ENCODE measurements around the gene TBC1D16.
"Not testable (repeated sequence)": the region's sequence is repeated elsewhere in the genome, so short reads cannot be mapped to it uniquely, and the experiment has no call there.

TBC1D16 gene

DNA sequence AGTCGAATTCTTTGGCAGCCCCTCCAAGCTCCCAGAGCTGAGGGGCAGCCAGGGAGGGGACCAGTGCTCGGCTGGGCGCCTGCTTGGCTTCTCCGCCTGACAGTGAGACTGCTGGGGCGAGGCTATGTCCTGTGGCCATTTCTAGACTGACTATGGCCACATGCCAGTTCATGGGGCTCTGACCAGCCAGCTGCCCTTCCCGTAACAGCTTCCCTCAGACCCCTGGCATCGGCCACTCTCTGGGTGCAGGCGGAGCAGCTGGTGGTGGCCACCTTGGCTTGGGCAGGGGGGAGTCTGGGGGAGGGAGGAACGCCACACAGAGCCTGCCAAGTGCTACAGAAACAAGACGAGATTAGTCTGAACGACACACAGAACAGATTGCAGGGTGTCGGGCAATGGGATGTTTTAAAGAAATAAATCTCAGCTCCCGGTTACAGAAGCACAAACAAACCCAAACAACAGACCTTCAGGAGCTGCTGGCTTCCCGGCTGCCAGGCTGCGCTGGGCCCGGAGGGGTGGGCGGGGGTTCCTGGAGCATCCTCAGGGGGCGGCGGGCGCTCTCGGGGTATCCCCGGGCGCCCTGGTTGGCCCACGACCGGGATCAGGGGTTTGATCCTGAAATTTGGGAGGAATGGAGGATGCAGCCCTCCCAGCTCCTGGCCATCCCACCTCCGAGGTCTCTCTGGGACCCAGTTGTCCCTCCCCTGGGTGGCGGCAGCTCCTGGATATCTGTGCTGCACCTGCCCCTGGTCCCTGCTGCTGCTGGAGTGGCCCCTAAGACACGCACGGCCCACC, 34.5 kb downstream of the TBC1D16 start:
- H3K4me3 ChIP-seq (ENCODE audit: low read depth, low read length) = no peak overlapping the region
- TF ChIP-seq, protein P1, sequence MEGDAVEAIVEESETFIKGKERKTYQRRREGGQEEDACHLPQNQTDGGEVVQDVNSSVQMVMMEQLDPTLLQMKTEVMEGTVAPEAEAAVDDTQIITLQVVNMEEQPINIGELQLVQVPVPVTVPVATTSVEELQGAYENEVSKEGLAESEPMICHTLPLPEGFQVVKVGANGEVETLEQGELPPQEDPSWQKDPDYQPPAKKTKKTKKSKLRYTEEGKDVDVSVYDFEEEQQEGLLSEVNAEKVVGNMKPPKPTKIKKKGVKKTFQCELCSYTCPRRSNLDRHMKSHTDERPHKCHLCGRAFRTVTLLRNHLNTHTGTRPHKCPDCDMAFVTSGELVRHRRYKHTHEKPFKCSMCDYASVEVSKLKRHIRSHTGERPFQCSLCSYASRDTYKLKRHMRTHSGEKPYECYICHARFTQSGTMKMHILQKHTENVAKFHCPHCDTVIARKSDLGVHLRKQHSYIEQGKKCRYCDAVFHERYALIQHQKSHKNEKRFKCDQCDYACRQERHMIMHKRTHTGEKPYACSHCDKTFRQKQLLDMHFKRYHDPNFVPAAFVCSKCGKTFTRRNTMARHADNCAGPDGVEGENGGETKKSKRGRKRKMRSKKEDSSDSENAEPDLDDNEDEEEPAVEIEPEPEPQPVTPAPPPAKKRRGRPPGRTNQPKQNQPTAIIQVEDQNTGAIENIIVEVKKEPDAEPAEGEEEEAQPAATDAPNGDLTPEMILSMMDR (IDR thresholded peaks at IDR 0.05; ENCODE audit: low read depth, low read length) = no peak

DNA sequence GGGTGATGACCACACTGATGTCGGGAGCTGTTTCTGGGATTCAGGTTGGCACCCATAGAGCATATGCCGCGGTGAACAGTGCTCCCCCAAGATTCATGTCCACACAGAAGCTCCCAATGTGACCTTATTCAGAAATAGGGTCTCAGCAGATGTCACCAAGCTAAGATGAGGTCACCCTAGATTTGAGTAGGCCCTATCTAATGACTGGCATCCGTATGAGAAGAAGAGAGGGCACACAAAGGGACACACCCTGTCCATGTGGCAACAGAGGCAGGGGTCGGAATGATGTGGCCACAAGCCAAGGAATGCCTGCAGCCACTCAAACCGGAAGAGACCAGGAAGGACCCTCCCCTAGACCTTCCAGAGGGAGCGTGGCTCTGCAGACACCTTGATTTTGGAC, 35.5 kb downstream of the TBC1D16 start:
- H3K4me3 ChIP-seq (ENCODE audit: low read depth, low read length) = no peak overlapping the region
- TF ChIP-seq, protein P1 (IDR thresholded peaks at IDR 0.05; ENCODE audit: low read depth, low read length) = no peak

DNA sequence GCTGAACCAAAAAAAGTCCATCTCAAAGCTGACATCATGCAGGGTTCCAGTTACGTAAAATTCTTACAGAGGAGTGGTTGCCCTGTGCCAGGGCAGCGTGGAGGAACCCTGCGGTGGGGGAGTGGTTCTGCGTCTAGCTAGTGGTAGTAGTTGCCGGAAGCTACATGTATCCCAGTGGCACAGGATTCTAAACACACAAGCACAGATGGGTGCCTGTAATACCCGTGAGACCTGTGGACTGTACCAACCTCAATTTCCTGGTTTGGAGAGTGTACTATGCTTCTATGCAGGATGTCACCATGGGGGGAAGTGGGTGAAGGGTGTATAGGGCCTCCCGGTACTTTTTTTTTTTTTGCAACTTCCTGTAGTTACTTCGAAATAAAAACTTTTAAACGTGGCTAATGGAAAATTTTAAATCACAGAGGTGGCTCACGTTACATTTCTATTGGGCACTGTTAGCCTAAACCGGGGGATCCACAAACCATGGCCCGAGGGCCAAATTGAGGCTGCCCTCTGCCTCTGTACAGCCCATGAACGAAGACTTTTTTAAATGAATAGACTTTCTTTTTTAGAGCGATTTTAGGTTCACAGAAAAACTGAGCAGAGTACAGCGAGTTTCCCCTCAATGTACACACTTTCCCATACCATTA, 38.5 kb downstream of the TBC1D16 start:
- no peak overlapping the region for H3K4me3 ChIP-seq (ENCODE audit: low read depth, low read length)
- TF ChIP-seq, protein P1 (IDR thresholded peaks at IDR 0.05; ENCODE audit: low read depth, low read length) = no peak

DNA sequence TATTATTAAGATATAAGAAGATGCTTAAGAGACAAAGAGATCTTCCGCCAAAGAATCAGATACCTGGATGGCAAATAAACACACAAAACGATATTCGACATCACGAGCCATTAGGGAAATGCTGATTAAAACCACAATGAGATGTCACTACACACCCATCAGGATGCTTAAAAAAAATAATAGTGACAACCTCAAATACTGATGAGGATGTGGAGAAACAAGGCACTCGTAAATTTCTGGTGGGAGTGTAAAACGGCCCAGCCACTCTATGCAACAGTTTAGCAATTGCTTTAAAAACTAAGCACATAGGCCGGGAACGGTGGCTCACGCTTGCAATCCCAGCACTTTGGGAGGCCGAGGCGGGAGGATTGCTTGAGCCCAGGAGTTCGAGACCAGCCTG, 39.4 kb downstream of the TBC1D16 start:
- TF ChIP-seq, protein P1 (IDR thresholded peaks at IDR 0.05; ENCODE audit: low read depth, low read length) = no peak
- H3K4me3 ChIP-seq (ENCODE audit: low read depth, low read length) = no peak overlapping the region

DNA sequence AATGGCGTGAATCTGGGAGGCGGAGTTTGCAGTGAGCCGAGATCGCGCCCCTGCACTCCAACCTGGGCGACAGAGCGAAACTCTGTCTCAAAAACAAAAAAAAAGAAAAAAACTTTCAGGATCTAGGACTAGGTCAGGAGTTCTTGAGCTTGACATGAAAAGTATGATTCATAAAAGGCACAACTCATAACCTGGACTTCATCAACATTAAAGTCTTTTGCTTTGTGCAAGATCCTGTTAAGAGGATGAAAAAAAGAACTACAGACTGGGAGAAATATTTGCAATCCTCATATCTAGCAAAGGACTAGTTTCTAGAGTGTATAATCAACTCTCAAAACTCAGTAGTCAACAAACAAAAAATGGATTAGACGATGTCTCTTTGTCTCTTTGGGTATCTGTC, 40.0 kb downstream of the TBC1D16 start:
- H3K4me3 ChIP-seq (ENCODE audit: low read depth, low read length) = no peak overlapping the region
- TF ChIP-seq, protein P1 (IDR thresholded peaks at IDR 0.05; ENCODE audit: low read depth, low read length) = no peak

DNA sequence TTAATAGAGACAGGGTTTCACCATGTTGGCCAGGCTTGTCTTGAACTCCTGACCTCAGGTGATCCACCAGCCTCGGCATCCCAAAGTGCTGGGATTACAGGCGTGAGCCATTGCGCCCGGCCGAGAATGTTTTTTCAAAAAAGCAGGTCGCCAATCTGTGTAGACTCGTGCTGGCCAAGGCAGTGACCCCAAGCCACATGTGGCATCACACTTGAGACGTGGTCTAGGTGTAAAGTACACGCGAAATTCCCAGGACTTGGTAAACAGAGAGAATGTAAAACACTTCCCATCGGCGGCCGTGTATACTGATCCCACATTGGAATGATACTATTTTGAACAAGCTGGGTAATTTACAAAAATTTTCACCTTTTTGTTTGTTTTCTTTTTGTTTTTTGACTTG, 41.1 kb downstream of the TBC1D16 start:
- no peak overlapping the region for H3K4me3 ChIP-seq (ENCODE audit: low read depth, low read length)
- TF ChIP-seq, protein P1 (IDR thresholded peaks at IDR 0.05; ENCODE audit: low read depth, low read length) = no peak

DNA sequence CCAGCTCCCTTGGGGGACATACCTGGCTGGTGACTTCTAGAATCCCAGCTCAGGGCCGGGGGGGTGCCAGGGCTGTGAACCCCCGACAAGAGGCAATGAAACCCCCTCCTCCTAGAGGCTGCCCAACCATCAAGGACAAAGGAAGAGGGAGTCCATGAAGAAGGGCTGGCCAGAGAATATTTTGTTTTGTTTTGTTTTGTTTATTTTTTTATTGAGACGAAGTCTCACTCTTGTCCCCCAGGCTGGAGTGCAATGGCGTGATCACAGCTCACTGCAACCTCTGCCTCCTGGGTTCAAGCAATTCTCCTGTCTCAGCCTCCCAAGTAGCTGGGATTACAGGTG, 41.5 kb downstream of the TBC1D16 start:
- H3K4me3 ChIP-seq (ENCODE audit: low read depth, low read length) = not testable (repeated sequence)

All from WI38 (cell line).